Fibroblast of skin of back (primary cell): ENCODE data around the gene CSAG1. TPM values are rescaled to one million over a fixed set of nuclear protein-coding genes. Genes with fewer than 3 reads are reported as not detected.
"Not testable (repeated sequence)": the region's sequence is repeated elsewhere in the genome, so short reads cannot be mapped to it uniquely, and the experiment has no call there.

Experiments used
- DNase-seq: peaks from one replicate; pipeline ENCODE4 v3.0.0-alpha.2; 2013
- polyA plus RNA-seq, 2 experiments: library from polyadenylated mRNA; unstranded; fragments of 120-200 nt; gene quantifications; one replicate each; pipeline ENCODE4 v1.2.1, GENCODE V29; 2013; ENCODE audit not compliant: insufficient read length in 2 of 2

CSAG1 gene, protein sequence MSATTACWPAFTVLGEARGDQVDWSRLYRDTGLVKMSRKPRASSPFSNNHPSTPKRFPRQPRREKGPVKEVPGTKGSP
- not detected for polyA plus RNA-seq (2013, experiment 1 of 2; ENCODE audit: insufficient read length)
- not detected for polyA plus RNA-seq (2013, experiment 2 of 2; ENCODE audit: insufficient read length)

DNA sequence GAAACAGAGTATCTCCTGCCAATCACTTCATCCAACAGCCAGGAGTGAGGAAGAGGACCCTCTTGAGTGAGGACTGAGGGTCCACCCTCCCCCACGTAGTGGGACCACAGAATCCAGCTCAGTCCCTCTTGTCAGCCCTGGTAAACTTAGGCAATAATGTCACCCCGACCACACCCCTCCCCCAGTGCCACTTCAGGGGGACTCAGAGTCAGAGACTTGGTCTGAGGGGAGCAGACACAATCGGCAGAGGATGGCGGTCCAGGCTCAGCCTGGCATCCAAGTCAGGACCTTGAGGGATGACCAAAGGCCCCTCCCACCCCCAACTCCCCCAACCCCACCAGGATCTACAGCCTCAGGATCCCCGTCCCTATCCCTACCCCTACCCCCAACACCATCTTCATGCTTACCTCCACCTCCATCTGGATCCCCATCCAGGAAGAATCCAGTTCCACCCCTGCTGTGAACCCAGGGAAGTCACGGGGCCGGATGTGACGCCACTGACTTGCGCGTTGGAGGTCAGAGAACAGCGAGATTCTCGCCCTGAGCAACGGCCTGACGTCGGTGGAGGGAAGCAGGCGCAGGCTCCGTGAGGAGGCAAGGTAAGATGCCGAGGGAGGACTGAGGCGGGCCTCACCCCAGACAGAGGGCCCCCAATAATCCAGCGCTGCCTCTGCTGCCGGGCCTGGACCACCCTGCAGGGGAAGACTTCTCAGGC lies at the start of gene CSAG1, which contains the start of gene MAGEA12:
TSS of gene CSAG1 (minus strand) at position 461 of the 715 bp plus-strand sequence. CDS start 1,261 bp downstream, outside the sequence.
TSS of gene MAGEA12 (plus strand) at position 497 of the 715 bp plus-strand sequence. CDS start 2,405 bp downstream, outside the sequence.
- no peak for DNase-seq

DNA sequence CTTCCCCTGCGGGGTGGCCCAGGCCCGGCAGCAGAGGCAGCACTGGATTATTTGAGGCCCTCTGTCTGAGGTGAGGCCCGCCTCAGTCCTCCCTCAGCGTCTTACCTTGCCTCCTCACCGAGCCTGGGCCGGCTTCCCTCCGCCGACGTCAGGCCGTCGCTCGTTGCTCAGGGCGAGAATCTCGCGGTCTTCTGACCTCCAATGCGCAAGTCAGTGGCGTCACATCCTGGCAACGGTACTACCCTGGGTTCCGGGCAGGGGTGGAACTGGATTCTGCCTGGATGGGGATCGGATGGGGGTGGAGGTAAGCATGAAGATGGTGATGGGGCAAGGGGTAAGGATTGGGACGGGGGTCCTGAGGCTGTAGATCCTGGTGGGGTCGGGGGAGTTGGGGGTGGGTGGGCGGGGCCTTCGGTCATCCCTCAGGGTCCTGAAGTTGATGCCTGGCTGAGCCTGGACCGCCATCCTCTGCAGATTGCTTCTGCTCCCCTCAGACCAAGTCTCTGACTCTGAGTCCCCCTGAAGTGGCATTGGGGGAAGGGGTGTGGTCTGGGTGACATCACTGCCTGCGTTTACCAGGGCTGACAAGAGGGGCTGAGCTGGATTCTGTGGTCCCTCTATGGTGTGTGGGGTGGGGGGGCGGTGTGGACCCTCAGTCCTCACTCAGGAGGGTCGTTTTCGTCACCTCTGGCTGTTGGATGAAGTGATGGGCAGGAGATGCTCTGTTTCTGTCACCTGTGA lies 36.2 kb upstream of the CSAG1 start, which contains the start of gene MAGEA6:
TSS of gene MAGEA6 (minus strand) at position 141 of the 741 bp plus-strand sequence. CDS start 2,039 bp downstream, outside the sequence.
- not testable (repeated sequence) for DNase-seq

DNA sequence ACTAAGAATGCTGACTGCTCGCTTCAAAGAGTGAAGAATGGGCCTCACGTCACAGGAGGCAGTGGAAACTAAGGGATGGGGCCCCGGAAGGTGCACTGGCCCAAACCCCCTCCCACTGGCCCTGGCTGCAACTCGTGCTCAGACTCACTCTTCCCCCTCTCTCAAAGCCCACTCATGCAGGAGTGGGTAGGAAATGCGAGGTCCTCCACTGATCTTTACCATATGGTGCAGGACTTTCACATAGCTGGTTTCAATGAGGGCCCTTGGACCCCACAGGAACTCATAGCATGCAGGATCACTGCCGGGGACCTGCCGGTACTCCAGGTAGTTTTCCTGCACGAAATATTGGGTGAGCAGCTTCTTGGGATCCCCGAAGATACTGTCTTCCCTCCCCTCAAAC lies 33.0 kb upstream of the CSAG1 start:
- DNase-seq, result not testable (repeated sequence)

DNA sequence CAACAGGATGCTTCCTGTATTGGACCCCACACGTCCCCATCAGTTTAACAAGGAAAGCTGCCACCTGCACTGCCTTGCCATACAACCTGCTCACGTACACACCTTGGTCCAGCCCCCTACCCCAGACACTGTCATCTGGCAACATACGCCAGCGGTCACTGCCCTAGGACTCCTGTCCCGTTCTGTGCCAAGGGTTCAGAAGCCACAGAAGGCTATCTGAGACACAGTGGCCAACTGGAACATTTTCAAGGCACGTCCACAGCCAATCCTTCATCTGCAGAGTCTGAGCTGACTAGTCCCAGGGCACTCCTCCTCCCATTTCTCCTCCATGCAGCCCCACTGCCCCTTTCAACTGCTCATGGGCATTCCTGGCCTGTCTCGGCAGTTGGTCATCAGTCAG lies 28.1 kb upstream of the CSAG1 start:
- DNase-seq, result not testable (repeated sequence)

DNA sequence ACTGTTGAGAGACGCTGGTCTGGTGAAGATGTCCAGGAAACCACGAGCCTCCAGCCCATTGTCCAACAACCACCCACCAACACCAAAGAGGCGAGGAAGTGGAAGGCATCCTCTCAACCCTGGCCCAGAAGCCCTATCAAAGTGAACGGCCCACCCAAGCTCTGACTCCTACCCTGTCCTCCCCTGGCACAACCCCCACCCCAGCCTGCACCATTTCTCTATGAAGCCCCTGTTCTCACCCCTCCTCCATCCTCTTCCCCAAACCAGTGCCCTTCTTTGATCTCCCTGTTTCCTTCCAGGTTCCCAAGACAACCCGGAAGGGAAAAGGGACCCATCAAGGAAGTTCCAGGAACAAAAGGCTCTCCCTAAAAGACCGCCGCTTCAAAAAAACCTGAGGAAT lies 26.0 kb upstream of the CSAG1 start:
- DNase-seq, result not testable (repeated sequence)

DNA sequence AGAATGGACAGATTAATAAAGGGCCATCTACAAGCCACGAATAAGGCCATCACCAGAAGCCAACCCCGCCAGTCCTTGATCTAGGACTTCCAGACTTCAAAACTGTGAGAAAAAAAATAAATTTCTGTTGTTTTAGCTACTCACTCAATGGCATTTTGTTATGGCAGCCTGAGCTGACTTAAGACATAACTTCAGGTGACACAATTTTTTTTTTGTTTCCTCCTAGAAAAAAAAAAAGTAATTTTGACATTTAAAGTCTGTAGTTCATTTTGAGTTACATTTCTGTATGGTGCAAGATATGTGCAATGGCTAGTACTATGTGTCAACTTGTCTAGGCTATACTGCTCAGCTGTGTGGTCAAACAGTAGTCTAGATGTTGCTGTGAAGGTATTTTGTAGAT lies 25.4 kb upstream of the CSAG1 start, which contains the start of gene CSAG3:
TSS of gene CSAG3 (plus strand) at position 301 of the 400 bp plus-strand sequence.
- DNase-seq, result not testable (repeated sequence)

DNA sequence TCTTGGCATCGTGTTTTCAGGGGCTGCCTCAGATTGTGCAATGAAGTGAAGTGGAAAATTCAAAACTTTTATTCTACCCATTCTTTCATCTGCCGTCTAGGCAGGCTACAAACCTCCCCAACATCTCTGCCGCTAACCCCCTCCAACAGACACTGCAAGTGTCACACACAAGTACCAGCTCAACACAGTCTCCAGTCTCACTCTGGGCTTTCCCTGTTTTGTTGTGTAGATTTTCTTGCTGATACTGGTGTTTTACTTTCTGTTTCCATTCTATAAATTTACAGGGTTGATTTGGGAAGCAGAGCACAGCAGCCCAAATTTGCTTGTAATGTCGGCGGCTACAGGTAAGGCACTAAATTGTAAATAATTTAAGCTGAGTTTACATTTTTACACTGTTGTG lies 21.4 kb upstream of the CSAG1 start:
- DNase-seq, result not testable (repeated sequence)

DNA sequence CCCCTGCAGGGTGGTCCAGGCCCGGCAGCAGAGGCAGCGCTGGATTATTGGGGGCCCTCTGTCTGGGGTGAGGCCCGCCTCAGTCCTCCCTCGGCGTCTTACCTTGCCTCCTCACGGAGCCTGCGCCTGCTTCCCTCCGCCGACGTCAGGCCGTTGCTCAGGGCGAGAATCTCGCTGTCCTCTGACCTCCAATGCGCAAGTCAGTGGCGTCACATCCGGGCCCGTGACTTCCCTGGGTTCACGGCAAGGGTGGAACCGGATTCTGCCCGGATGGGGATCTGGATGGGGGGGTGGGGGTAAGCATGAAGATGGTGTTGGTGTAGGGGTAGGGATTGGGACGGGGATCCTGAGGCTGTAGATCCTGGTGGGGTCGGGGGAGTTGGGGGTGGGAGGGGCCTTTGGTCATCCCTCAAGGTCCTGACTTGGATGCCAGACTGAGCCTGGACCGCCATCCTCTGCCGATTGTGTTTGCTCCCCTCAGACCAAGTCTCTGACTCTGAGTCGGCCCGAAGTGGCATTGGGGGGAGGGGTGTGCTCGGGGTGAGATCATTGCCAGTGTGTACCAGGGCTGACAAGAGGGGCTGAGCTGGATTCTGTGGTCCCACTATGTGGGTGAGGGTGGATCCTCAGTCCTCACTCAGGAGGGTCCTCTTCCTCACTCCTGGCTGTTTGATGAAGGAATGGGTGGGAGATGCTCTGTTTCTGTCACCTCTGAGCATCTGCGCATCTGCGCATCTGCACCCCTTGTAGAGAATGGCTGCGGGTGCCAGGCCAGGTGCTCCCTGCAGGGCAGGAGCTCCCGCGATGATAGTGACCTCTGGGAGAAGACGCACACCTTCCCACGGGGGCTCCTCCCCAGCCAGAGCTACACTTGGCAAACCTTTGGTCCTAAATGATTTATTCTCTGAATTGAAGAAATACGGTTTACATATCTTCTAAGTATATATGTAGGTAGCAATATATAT lies 20.4 kb upstream of the CSAG1 start, which contains the start of gene MAGEA2:
TSS of gene MAGEA2 (minus strand) at position 157 of the 965 bp plus-strand sequence. CDS start 2,479 bp downstream, outside the sequence.
- DNase-seq, result not testable (repeated sequence)

DNA sequence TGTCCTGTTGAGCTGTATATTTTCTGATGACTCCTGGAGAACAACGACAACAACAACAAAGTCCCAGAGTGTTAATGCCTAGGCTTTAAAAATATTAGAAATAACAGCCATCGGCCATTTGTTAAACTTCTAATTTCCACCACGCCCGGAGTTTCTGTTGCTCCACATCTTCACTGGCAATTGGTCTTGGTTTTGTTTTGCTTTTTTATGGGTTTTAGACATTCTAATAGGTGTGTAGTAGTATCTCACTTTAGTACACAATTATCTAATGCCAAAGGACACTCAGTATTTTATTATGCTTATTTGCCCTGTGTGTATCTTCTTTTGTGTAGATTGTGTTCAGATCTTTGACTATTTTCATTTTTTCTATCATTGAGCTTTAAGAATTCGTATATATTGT lies 5.0 kb upstream of the CSAG1 start:
- no peak for DNase-seq

DNA sequence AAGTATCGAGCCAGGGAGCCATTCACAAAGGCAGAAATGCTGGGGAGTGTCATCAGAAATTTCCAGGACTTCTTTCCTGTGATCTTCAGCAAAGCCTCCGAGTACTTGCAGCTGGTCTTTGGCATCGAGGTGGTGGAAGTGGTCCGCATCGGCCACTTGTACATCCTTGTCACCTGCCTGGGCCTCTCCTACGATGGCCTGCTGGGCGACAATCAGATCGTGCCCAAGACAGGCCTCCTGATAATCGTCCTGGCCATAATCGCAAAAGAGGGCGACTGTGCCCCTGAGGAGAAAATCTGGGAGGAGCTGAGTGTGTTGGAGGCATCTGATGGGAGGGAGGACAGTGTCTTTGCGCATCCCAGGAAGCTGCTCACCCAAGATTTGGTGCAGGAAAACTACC lies 3.0 kb upstream of the CSAG1 start:
- DNase-seq, result not testable (repeated sequence)

DNA sequence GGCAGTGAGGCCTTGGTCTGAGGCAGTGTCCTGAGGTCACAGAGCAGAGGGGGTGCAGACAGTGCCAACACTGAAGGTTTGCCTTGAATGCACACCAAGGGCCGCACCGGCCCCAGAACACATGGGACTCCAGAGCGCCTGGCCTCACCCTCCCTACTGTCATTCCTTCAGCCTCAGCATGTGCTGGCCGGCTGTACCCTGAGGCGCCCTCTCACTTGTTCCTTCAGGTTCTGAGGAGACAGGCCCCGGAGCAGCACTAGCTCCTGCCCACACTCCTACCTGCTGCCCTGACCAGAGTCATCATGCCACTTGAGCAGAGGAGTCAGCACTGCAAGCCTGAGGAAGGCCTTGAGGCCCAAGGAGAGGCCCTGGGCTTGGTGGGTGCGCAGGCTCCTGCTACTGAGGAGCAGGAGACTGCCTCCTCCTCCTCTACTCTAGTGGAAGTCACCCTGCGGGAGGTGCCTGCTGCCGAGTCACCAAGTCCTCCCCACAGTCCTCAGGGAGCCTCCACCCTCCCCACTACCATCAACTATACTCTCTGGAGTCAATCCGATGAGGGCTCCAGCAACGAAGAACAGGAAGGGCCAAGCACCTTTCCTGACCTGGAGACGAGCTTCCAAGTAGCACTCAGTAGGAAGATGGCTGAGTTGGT lies 2.5 kb upstream of the CSAG1 start:
- DNase-seq, result no peak

DNA sequence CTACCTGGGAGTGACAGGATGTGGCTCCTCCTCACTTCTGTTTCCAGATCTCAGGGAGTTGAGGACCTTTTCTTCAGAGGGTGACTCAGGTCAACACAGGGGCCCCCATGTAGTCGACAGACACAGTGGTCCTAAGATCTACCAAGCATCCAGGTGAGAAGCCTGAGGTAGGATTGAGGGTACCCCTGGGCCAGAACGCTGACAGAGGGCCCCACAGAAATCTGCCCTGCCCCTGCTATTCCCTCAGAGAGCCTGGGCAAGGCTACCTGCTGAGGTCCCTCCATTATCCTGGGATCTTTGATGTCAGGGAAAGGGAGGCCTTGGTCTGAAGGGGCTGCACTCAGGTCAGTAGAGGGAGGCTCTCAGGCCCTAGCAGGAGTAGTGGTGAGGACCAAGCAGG lies 1.6 kb upstream of the CSAG1 start:
- no peak for DNase-seq

DNA sequence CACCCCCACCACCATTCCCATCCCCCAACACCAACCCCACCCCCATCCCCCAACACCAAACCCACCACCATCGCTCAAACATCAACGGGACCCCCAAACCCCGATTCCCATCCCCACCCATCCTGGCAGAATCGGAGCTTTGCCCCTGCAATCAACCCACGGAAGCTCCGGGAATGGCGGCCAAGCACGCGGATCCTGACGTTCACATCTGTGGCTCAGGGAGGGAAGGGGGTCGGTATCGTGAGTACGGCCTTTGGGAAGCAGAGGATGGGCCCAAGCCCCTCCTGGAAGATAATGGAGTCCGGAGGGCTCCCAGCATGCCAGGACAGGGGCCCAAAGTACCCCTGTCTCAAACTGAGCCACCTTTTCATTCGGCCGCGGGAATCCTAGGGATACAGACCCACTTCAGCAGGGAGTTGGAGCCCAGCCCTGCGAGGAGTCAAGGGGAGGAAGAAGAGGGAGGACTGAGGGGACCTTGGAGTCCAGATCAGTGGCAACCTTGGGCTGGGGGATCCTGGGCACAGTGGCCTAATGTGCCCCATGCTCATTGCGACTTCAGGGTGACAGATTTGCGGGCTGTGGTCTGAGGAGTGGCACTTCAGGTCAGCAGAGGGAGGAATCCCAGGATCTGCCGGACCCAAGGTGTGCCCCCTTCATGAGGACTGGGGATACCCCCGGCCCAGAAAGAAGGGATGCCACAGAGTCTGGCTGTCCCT lies 780 bp upstream of the CSAG1 start:
- DNase-seq, result not testable (repeated sequence)

DNA sequence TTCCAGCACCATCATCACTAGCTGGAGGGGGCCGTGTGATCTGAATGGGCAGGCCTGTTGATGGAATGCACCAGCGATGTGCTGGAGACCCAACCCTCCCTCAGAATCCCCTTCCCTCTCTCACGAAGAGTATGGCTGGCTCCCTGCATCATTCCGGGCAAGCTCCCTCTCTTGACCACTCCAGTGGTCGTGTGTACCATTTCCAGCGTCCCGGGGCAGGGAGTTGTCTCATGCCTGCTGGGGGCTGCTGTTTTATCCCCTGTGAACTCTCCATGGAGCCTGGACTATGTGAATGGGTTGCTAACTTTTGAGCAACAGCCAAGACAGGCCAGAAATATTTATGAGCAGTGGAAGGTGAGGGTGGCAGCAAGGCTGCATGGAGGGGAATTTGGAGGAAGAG lies 8.1 kb downstream of the CSAG1 start:
- DNase-seq, result no peak

DNA sequence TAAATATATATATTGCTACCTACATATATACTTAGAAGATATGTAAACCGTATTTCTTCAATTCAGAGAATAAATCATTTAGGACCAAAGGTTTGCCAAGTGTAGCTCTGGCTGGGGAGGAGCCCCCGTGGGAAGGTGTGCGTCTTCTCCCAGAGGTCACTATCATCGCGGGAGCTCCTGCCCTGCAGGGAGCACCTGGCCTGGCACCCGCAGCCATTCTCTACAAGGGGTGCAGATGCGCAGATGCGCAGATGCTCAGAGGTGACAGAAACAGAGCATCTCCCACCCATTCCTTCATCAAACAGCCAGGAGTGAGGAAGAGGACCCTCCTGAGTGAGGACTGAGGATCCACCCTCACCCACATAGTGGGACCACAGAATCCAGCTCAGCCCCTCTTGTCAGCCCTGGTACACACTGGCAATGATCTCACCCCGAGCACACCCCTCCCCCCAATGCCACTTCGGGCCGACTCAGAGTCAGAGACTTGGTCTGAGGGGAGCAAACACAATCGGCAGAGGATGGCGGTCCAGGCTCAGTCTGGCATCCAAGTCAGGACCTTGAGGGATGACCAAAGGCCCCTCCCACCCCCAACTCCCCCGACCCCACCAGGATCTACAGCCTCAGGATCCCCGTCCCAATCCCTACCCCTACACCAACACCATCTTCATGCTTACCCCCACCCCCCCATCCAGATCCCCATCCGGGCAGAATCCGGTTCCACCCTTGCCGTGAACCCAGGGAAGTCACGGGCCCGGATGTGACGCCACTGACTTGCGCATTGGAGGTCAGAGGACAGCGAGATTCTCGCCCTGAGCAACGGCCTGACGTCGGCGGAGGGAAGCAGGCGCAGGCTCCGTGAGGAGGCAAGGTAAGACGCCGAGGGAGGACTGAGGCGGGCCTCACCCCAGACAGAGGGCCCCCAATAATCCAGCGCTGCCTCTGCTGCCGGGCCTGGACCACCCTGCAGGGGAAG lies 19.4 kb downstream of the CSAG1 start, which contains the start of gene MAGEA2B:
TSS of gene MAGEA2B (plus strand) at position 814 of the 973 bp plus-strand sequence. CDS start 2,479 bp downstream, outside the sequence.
- DNase-seq, result not testable (repeated sequence)

DNA sequence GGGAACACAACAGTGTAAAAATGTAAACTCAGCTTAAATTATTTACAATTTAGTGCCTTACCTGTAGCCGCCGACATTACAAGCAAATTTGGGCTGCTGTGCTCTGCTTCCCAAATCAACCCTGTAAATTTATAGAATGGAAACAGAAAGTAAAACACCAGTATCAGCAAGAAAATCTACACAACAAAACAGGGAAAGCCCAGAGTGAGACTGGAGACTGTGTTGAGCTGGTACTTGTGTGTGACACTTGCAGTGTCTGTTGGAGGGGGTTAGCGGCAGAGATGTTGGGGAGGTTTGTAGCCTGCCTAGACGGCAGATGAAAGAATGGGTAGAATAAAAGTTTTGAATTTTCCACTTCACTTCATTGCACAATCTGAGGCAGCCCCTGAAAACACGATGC lies 20.3 kb downstream of the CSAG1 start:
- not testable (repeated sequence) for DNase-seq

DNA sequence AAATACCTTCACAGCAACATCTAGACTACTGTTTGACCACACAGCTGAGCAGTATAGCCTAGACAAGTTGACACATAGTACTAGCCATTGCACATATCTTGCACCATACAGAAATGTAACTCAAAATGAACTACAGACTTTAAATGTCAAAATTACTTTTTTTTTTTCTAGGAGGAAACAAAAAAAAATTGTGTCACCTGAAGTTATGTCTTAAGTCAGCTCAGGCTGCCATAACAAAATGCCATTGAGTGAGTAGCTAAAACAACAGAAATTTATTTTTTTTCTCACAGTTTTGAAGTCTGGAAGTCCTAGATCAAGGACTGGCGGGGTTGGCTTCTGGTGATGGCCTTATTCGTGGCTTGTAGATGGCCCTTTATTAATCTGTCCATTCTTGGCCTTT lies 24.3 kb downstream of the CSAG1 start, which contains the start of gene CSAG2:
TSS of gene CSAG2 (minus strand) at position 101 of the 400 bp plus-strand sequence. CDS start 161 bp downstream, outside the sequence.
- not testable (repeated sequence) for DNase-seq

DNA sequence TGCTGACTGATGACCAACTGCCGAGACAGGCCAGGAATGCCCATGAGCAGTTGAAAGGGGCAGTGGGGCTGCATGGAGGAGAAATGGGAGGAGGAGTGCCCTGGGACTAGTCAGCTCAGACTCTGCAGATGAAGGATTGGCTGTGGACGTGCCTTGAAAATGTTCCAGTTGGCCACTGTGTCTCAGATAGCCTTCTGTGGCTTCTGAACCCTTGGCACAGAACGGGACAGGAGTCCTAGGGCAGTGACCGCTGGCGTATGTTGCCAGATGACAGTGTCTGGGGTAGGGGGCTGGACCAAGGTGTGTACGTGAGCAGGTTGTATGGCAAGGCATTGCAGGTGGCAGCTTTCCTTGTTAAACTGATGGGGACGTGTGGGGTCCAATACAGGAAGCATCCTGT lies 27.0 kb downstream of the CSAG1 start:
- not testable (repeated sequence) for DNase-seq

DNA sequence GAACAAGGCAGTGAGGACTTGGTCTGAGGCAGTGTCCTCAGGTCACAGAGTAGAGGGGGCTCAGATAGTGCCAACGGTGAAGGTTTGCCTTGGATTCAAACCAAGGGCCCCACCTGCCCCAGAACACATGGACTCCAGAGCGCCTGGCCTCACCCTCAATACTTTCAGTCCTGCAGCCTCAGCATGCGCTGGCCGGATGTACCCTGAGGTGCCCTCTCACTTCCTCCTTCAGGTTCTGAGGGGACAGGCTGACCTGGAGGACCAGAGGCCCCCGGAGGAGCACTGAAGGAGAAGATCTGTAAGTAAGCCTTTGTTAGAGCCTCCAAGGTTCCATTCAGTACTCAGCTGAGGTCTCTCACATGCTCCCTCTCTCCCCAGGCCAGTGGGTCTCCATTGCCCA lies 33.1 kb downstream of the CSAG1 start:
- not testable (repeated sequence) for DNase-seq
